ENCODE results near the gene HNRNPUL2.
"Not testable (repeated sequence)": the region's sequence is repeated elsewhere in the genome, so short reads cannot be mapped to it uniquely, and the experiment has no call there.

HNRNPUL2 gene

GRCh38 chr11:62752994-62753735, 25.9 kb upstream of the HNRNPUL2 start:
- H3K4me2 ChIP-seq (ENCODE audit: low read depth, low read length, poor library complexity, severe bottlenecking): peak overlapping the region; percentile 75
- H3K36me3 ChIP-seq (ENCODE audit: low read length): no peaks in the 10 kb centered on the region
- peaks cover 9% of the 10 kb centered on the region for H3F3A ChIP-seq (ENCODE audit: insufficient read depth)
- peaks cover 17% of the 10 kb centered on the region for H3K79me2 ChIP-seq (ENCODE audit: insufficient read depth, low read length)
- H3K9me3 ChIP-seq (ENCODE audit: insufficient read depth, low read length): no peaks in the 10 kb centered on the region
- H3K27me3 ChIP-seq (ENCODE audit: low read length): no peaks in the 10 kb centered on the region
- no peak overlapping the region for H3K27ac ChIP-seq (ENCODE audit: low read depth, low read length)
- H2AFZ ChIP-seq (ENCODE audit: low read depth, low read length, severe bottlenecking): peak overlapping the region; percentile 53
- H3K9me2 ChIP-seq (replicated peaks; ENCODE audit: insufficient read depth, low read length): no peaks in the 10 kb centered on the region
- H3K4me3 ChIP-seq (ENCODE audit: insufficient read depth, low read length, poor library complexity, severe bottlenecking): peak overlapping the region; percentile 66
- no peak for TF ChIP-seq EZH2phosphoT487 (conservative IDR thresholded peaks at IDR 0.05; ENCODE audit: low read length)
- no peak for TF ChIP-seq CTCF (IDR thresholded peaks at IDR 0.05; ENCODE audit: insufficient read depth, low read length, poor library complexity, severe bottlenecking)
- peak overlapping the region; percentile 70 for H3K9ac ChIP-seq (ENCODE audit: low read length)
- no peaks in the 10 kb centered on the region for H4K20me1 ChIP-seq (ENCODE audit: low read depth, low read length)

- Histone ChIP-seq H3K4me2 (ENCODE audit: low read depth, low read length, poor library complexity, severe bottlenecking) (no peak overlapping the region), H3K79me2 (ENCODE audit: insufficient read depth, low read length) (peaks cover 17% of the 10 kb centered on the region), H3K36me3 (ENCODE audit: low read length) (no peaks in the 10 kb centered on the region), H3K27ac (ENCODE audit: low read depth, low read length) (no peak overlapping the region), H3K4me3 (ENCODE audit: insufficient read depth, low read length, poor library complexity, severe bottlenecking) (no peak overlapping the region), H3K9me3 (ENCODE audit: insufficient read depth, low read length) (no peaks in the 10 kb centered on the region), H4K20me1 (ENCODE audit: low read depth, low read length) (no peaks in the 10 kb centered on the region), H3K27me3 (ENCODE audit: low read length) (no peaks in the 10 kb centered on the region), H3K9ac (ENCODE audit: low read length) (no peak overlapping the region), H3F3A (ENCODE audit: insufficient read depth) (peaks cover 16% of the 10 kb centered on the region), H2AFZ (ENCODE audit: low read depth, low read length, severe bottlenecking) (no peak overlapping the region), H3K9me2 (replicated peaks; ENCODE audit: insufficient read depth, low read length) (no peaks in the 10 kb centered on the region)
- TF ChIP-seq EZH2phosphoT487 (conservative IDR thresholded peaks at IDR 0.05; ENCODE audit: low read length) (no peak), CTCF (IDR thresholded peaks at IDR 0.05; ENCODE audit: insufficient read depth, low read length, poor library complexity, severe bottlenecking) (no peak)
Observed at GRCh38 chr11:62752177-62752785, 25.0 kb upstream of the HNRNPUL2 start.

- H3K36me3 ChIP-seq (ENCODE audit: low read length); H2AFZ ChIP-seq (ENCODE audit: low read depth, low read length, severe bottlenecking); H3K9me3 ChIP-seq (ENCODE audit: insufficient read depth, low read length); H3K27me3 ChIP-seq (ENCODE audit: low read length); H3K9me2 ChIP-seq (replicated peaks; ENCODE audit: insufficient read depth, low read length); H3K9ac ChIP-seq (ENCODE audit: low read length); H3K27ac ChIP-seq (ENCODE audit: low read depth, low read length); H3K4me3 ChIP-seq (ENCODE audit: insufficient read depth, low read length, poor library complexity, severe bottlenecking); H4K20me1 ChIP-seq (ENCODE audit: low read depth, low read length); H3K4me2 ChIP-seq (ENCODE audit: low read depth, low read length, poor library complexity, severe bottlenecking): not testable (repeated sequence)
- Histone ChIP-seq H3F3A (ENCODE audit: insufficient read depth) (peaks cover 11% of the 10 kb centered on the region), H3K79me2 (ENCODE audit: insufficient read depth, low read length) (peaks cover 17% of the 10 kb centered on the region)
Observed at GRCh38 chr11:62749931-62750330, 22.7 kb upstream of the HNRNPUL2 start.

All from SU-DHL-6 (cell line).